Testis (tissue), 3 donors: ENCODE results near the gene GALNT15. TPM values are rescaled to one million over a fixed set of nuclear protein-coding genes. Genes with fewer than 3 reads are reported as not detected.
A peak's percentile ranks its signal among the peaks of the same experiment; 100 is the strongest.

Experiments
- DNase-seq: peaks from one replicate; pipeline ENCODE4 v3.0.0-alpha.2; 2019
- H3K27ac ChIP-seq, 2 donors: fragments of 200-600 bp; sonication (generic); one replicate each; pipeline ENCODE4 v1.5.1; 2019
- H3K27me3 ChIP-seq: fragments of 200-600 bp; sonication (generic); one replicate; pipeline ENCODE4 v1.5.1; 2019
- H3K36me3 ChIP-seq: fragments of 200-600 bp; sonication (generic); one replicate; pipeline ENCODE4 v1.5.1; 2017; ENCODE audit warnings: low read depth; ENCODE audit errors: missing control alignments
- H3K4me1 ChIP-seq: fragments of 200-600 bp; sonication (generic); one replicate; pipeline ENCODE4 v1.5.1; 2019
- H3K4me3 ChIP-seq, 2 donors: fragments of 200-600 bp; sonication (generic); one replicate each; pipeline ENCODE4 v1.5.1; 2017 to 2019
- H3K9me3 ChIP-seq: fragments of 200-600 bp; sonication (generic); one replicate; pipeline ENCODE4 v1.5.1; 2017
- POLR2A ChIP-seq: fragments of 450-650 bp; IDR thresholded peaks from one replicate; pipeline ENCODE4 v1.6.1; 2017; ENCODE audit warnings: antibody characterized with exemption, mild to moderate bottlenecking, moderate library complexity
- WGBS, 2 donors: methylation state at CpG; one replicate each; pipeline ENCODE4 v1.1.5; 2018; 5-methylcytosine and 5-hydroxymethylcytosine counted together
- intact Hi-C: fragments of 100-400 bp; cut with DNase I; formaldehyde crosslinking; loops from one replicate; pipeline ENCODE4 v1.15.1; 2023; ENCODE audit warnings: low total_unique reads
- polyA plus RNA-seq: library from polyadenylated mRNA; stranded (reverse); fragments of 350-450 nt; fragmentation: Illumina TruSeq; extraction: RNeasy Lipid Tissue Mini Kit (QIAGEN cat#74804); gene quantifications from one replicate; pipeline ENCODE4 v1.2.3, GENCODE V29; 2014; ENCODE audit warnings: low read depth, low replicate concordance; ENCODE audit not compliant: insufficient read depth
- total RNA-seq, 2 donors: library from RNA; depleted of rRNA; stranded (reverse); fragments of >200 nt; gene quantifications; one replicate each; pipeline ENCODE4 v1.2.3, GENCODE V29; 2016
- TF ChIP-seq, protein P1 (sequence below), 3 experiments: fragments of 450-650 bp in 2 of 3; fragments of 200-600 bp in 1 of 3; sonication (generic) in 1 of 3; IDR thresholded peaks; one replicate each; pipeline ENCODE4 v1.5.1; 2016 to 2019; ENCODE audit warnings: antibody characterized with exemption in 3 of 3, mild to moderate bottlenecking in 2 of 3, moderate library complexity in 1 of 3

GALNT15 gene
- total and polyA plus RNA-seq, 3 donors from 2014 or later = 6.6 to 16.5 (median 13.0) TPM

DNA sequence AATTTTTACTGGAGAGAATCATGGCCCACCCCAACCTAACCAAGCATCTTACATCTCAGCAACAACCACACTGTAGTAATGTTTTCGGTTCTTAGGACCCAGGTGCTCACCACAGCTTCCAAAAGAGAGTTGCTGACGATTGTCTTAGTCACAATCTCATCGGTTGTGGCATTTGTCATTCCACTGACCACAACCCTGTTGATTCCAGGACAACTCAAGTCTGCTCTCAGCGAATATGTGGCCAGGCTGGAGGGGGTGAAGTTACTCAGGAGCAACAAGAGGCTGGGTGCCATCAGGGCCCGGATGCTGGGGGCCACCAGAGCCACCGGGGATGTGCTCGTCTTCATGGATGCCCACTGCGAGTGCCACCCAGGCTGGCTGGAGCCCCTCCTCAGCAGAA is 25.9 kb downstream of the GALNT15 start:
- WGBS, 2 donors = 89% methylated on average over 7 to 8 of the region's 8 CpGs
- Histone ChIP-seq H3K27me3 (no peaks in the 10 kb centered on the region), H3K4me1 (peaks cover 11% of the 10 kb centered on the region), H3K36me3 (no peaks in the 10 kb centered on the region), H3K4me3 (no peak overlapping the region), H3K9me3 (no peaks in the 10 kb centered on the region), H3K27ac (no peak overlapping the region)
- TF ChIP-seq POLR2A = no peak
- TF ChIP-seq, protein P1, sequence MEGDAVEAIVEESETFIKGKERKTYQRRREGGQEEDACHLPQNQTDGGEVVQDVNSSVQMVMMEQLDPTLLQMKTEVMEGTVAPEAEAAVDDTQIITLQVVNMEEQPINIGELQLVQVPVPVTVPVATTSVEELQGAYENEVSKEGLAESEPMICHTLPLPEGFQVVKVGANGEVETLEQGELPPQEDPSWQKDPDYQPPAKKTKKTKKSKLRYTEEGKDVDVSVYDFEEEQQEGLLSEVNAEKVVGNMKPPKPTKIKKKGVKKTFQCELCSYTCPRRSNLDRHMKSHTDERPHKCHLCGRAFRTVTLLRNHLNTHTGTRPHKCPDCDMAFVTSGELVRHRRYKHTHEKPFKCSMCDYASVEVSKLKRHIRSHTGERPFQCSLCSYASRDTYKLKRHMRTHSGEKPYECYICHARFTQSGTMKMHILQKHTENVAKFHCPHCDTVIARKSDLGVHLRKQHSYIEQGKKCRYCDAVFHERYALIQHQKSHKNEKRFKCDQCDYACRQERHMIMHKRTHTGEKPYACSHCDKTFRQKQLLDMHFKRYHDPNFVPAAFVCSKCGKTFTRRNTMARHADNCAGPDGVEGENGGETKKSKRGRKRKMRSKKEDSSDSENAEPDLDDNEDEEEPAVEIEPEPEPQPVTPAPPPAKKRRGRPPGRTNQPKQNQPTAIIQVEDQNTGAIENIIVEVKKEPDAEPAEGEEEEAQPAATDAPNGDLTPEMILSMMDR (IDR thresholded peaks at IDR 0.05) = no peak
- intact Hi-C loops = no loop called here
- no peak for DNase-seq

DNA sequence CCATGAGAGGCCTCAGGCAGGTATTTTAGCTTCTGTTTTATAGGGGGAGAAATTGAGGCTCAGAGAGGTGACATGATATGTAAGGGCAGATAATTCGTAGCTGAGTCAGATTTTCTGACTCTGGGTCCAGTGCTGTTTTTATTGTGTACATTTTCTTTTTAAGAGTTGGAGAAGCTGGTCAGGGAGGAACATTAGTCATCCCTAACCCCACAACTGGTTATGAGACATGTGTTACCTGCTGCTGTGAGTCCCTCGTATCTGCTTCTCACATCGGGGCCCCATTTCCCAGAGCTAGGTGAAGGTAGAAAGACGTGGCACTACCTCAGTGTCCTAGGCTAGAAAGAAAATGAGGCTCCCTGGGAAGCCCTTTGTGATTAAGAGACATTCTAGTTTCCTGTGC is 28.6 kb downstream of the GALNT15 start:
- TF ChIP-seq, protein P1 (IDR thresholded peaks at IDR 0.05) = no peak
- no peak for TF ChIP-seq POLR2A
- intact Hi-C loops = no loop called here
- no peak overlapping the region for H3K4me3 ChIP-seq
- WGBS, 2 donors = 85 to 93% methylated on average over 4 of the region's 4 CpGs
- H3K9me3 ChIP-seq = no peaks in the 10 kb centered on the region
- peak overlapping the region in 1 of 2 donors; percentile 21 for H3K27ac ChIP-seq
- DNase-seq = no peak
- H3K27me3 ChIP-seq = no peaks in the 10 kb centered on the region
- no peaks in the 10 kb centered on the region for H3K36me3 ChIP-seq
- peaks cover 11% of the 10 kb centered on the region for H3K4me1 ChIP-seq

DNA sequence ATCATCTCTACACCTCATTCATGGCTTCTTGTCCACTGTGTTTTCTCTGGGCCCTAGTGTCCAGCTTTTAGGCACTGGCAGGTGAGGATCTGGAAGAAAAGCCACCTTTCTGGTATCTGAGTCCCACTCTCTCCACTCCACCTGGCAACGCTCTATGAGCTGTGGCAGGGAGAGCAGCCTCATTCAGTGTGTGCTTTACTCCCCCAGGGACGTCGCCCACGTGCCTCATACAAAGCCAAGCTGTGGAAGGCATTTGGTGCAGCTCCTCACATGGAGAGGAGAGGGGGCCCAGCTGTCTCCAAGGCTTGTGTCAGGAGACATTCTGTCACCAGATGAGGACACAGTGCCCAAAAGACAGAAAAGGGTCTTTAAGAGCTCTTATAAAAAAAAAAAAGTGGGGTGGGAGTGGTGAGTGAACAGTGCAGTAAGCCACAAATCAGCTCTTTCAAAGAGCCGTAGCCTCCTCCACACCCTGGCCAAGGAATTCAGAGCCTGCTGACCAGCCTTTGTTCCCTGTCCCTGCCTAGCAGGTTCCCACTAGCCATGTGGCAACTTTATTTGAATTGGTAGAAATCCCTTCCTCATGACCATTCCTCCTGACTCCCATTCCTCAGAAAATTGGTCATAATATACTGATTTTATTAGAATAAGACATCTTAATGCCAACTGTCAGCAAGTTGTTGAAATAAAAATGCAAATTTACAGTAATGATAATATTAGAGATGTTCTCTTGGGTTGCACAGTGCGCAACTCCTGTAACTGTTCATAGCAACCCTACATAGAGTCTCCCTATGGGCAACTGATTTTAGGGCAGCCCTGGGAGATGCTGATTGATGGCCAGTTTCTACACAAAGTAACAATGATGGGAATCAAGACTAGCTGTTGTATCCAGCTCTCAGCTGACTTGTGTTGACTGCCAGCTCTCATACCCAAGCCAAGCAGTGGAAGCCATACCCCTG is 29.5 kb downstream of the GALNT15 start:
- H3K27me3 ChIP-seq = no peaks in the 10 kb centered on the region
- no peak for TF ChIP-seq POLR2A
- TF ChIP-seq, protein P1 (IDR thresholded peaks at IDR 0.05) = no peak
- 56 to 81% methylated on average over 3 to 6 of the region's 6 CpGs for WGBS, 2 donors
- no peak overlapping the region for H3K4me3 ChIP-seq
- peaks cover 11% of the 10 kb centered on the region for H3K4me1 ChIP-seq
- intact Hi-C loops = no loop called here
- DNase-seq = peak; percentile 85
- no peaks in the 10 kb centered on the region for H3K9me3 ChIP-seq
- H3K36me3 ChIP-seq = no peaks in the 10 kb centered on the region
- H3K27ac ChIP-seq = peak overlapping the region; percentile 21 to 50

DNA sequence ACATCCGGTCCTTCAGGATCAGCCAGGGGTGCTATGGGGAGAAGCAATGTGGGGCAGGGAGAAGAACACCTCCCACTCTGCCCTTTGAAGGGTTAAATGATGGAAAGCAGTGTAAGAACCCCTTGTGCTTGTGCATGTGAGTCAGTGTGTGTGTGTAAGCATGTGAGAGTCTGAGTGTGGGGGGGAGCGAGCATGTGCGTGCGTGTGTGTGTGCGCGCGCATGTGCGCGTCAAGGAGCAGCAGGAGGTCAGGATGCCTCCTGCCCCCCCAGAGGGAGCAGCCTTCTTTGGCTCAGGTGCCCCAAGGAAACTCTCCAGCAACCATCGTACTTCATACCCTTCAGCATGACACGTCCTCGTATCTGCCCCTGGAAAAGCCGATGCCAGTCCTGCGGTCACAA is 30.3 kb downstream of the GALNT15 start:
- Histone ChIP-seq H3K27me3 (no peaks in the 10 kb centered on the region), H3K27ac (no peak overlapping the region), H3K9me3 (no peaks in the 10 kb centered on the region), H3K4me3 (no peak overlapping the region), H3K36me3 (no peaks in the 10 kb centered on the region), H3K4me1 (peaks cover 11% of the 10 kb centered on the region)
- intact Hi-C loops = no loop called here
- DNase-seq = no peak
- no peak for TF ChIP-seq POLR2A
- TF ChIP-seq, protein P1 (IDR thresholded peaks at IDR 0.05) = no peak
- 93 to 98% methylated on average over 14 of the region's 14 CpGs for WGBS, 2 donors
